HL-60 (cell line): ENCODE measurements around the gene AGBL4.
A peak's percentile ranks its signal among the peaks of the same experiment; 100 is the strongest.

Experiments
- DNase-seq, 2 experiments: peaks; one replicate each; pipeline ENCODE4 v3.0.0-alpha.2; 2010 to 2020; ENCODE audit warnings: low read depth in 1 of 2, low spot score in 1 of 2
- H3K27ac ChIP-seq: fragments of 250-450 bp; sonication (Bioruptor Pico); replicated peaks from 2 replicates; pipeline ENCODE4 v1.5.1; 2020; ENCODE audit warnings: mild to moderate bottlenecking, moderate library complexity
- H3K27me3 ChIP-seq: fragments of 250-450 bp; sonication (Bioruptor Pico); 2 replicates; pipeline ENCODE4 v1.5.1; 2021; ENCODE audit warnings: mild to moderate bottlenecking, moderate library complexity; ENCODE audit not compliant: insufficient read depth, poor library complexity, severe bottlenecking
- H3K4me3 ChIP-seq: replicated peaks from 2 replicates; pipeline ENCODE4 v1.5.1; 2011; ENCODE audit warnings: mild to moderate bottlenecking, control low read depth, low read length; ENCODE audit not compliant: insufficient read depth
- CTCF ChIP-seq: IDR thresholded peaks from one replicate; pipeline ENCODE4 v1.5.1; 2011; ENCODE audit warnings: low read length, control low read depth, inconsistent platforms; ENCODE audit not compliant: insufficient read depth
- GABPA ChIP-seq: IDR thresholded peaks from 2 replicates; pipeline ENCODE4 v1.6.1; 2012; ENCODE audit warnings: low read depth
- POLR2AphosphoS5 ChIP-seq: IDR thresholded peaks from 2 replicates; pipeline ENCODE4 v1.6.1; 2012; ENCODE audit warnings: low read depth
- REST ChIP-seq: IDR thresholded peaks from 2 replicates; pipeline ENCODE4 v1.6.1; 2012; ENCODE audit warnings: low read depth; ENCODE audit not compliant: insufficient replicate concordance
- SPI1 ChIP-seq: IDR thresholded peaks from 2 replicates; pipeline ENCODE4 v1.6.1; 2012; ENCODE audit warnings: low read depth, mild to moderate bottlenecking, borderline replicate concordance

Gene AGBL4

GRCh38 chr1:48617252-48617651, 1406.5 kb downstream of the AGBL4 start:
- TF ChIP-seq CTCF = no peak
- no peak for TF ChIP-seq SPI1
- 0 out of 2 replicates have a peak, but pooled peaks have one; percentile 27 for TF ChIP-seq POLR2AphosphoS5
- Histone ChIP-seq H3K27ac (no peak overlapping the region), H3K4me3 (no peak overlapping the region), H3K27me3 (peaks cover 2% of the 10 kb centered on the region)
- DNase-seq = peak; percentile 47 to 90

GRCh38 chr1:48616710-48617109, 1407.0 kb downstream of the AGBL4 start:
- DNase-seq = peak; percentile 30 to 43
- H3K27ac ChIP-seq = no peak overlapping the region

GRCh38 chr1:48611841-48612240, 1411.9 kb downstream of the AGBL4 start:
- TF ChIP-seq SPI1 = peak; percentile 81
- TF ChIP-seq GABPA = no peak
- Histone ChIP-seq H3K4me3 (no peak overlapping the region), H3K27ac (no peak overlapping the region), H3K27me3 (no peaks in the 10 kb centered on the region)
- DNase-seq = peak; percentile 18 to 52

More at GRCh38 chr1:48616710-48617109, 1407.0 kb downstream of the AGBL4 start:
- H3K4me3 ChIP-seq = no peak overlapping the region
- TF ChIP-seq POLR2AphosphoS5 (no peak), SPI1 (no peak), GABPA (no peak), REST (no peak), CTCF (no peak)
- peaks cover 2% of the 10 kb centered on the region for H3K27me3 ChIP-seq

GRCh38 chr1:48610628-48611542, 1412.9 kb downstream of the AGBL4 start:
- no peak overlapping the region for H3K27ac ChIP-seq
- TF ChIP-seq GABPA (no peak), CTCF (no peak), POLR2AphosphoS5 (no peak), REST (no peak), SPI1 (no peak)
- H3K4me3 ChIP-seq = no peak overlapping the region
- no peaks in the 10 kb centered on the region for H3K27me3 ChIP-seq
- no peak for DNase-seq
